ENCODE measurements around the gene PIP5KL1.

- TF ChIP-seq POLR2A (IDR thresholded peaks at IDR 0.05) = no peak
- TF ChIP-seq, protein P1, sequence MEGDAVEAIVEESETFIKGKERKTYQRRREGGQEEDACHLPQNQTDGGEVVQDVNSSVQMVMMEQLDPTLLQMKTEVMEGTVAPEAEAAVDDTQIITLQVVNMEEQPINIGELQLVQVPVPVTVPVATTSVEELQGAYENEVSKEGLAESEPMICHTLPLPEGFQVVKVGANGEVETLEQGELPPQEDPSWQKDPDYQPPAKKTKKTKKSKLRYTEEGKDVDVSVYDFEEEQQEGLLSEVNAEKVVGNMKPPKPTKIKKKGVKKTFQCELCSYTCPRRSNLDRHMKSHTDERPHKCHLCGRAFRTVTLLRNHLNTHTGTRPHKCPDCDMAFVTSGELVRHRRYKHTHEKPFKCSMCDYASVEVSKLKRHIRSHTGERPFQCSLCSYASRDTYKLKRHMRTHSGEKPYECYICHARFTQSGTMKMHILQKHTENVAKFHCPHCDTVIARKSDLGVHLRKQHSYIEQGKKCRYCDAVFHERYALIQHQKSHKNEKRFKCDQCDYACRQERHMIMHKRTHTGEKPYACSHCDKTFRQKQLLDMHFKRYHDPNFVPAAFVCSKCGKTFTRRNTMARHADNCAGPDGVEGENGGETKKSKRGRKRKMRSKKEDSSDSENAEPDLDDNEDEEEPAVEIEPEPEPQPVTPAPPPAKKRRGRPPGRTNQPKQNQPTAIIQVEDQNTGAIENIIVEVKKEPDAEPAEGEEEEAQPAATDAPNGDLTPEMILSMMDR (IDR thresholded peaks at IDR 0.05) = no peak
Observed at GRCh38 chr9:127897193-127897692, 33.3 kb downstream of the PIP5KL1 start.

Data from prostate gland (tissue), 2 donors.